Hepatocyte (in vitro differentiated cells): ENCODE results near the gene CCPG1.

Experiments used
- CTCF ChIP-seq: fragments of 200-600 bp; sonication (generic); IDR thresholded peaks from 2 replicates; pipeline ENCODE4 v1.5.1; 2016; ENCODE audit warnings: antibody characterized with exemption, mild to moderate bottlenecking; ENCODE audit not compliant: poor library complexity
- EZH2 ChIP-seq: fragments of 200-600 bp; sonication (generic); IDR thresholded peaks from 2 replicates; pipeline ENCODE4 v1.6.1; 2016; ENCODE audit warnings: antibody characterized with exemption, mild to moderate bottlenecking, borderline replicate concordance

- TF ChIP-seq EZH2 = no peak
- TF ChIP-seq CTCF = no peak
Measured at GRCh38 chr15:55357774-55358173, 50.4 kb downstream of the CCPG1 start.
